SH-SY5Y (cell line): ENCODE data around the gene HLCS.

Source experiments
- GATA2 ChIP-seq: IDR thresholded peaks from 2 replicates; pipeline ENCODE4 v1.6.1; 2011; ENCODE audit warnings: mild to moderate bottlenecking, low read depth, low read length
- GATA3 ChIP-seq: IDR thresholded peaks from 2 replicates; pipeline ENCODE4 v1.6.1; 2011; ENCODE audit warnings: low read depth, mild to moderate bottlenecking, low read length, moderate library complexity

DNA sequence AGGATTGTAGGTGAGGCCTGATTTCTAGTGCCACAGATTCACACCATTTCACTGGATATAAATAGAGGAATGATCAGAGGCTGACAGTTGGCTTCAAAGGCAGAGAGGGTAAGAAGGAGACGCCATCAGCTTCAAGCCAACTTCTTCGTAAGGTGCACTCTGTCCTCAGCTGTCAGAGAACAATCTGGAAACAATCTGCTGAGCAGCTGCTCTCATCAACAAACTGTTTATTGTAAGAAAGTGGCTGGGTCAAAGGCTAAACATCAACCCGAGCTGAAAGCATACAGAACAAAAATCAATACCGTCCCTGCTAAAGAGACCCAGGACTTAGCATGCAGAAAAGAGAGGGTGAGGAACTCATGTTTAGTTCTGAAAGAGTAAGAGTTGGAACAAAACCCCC is 48.2 kb downstream of the HLCS start:
- TF ChIP-seq GATA2: no peak
- TF ChIP-seq GATA3: no peak
